ENCODE data around the gene ADAMTS8. TPM values are rescaled to one million over a fixed set of nuclear protein-coding genes. Genes with fewer than 3 reads are reported as not detected.

ADAMTS8 gene
- 2.5 TPM for total RNA-seq

GRCh38 chr11:130428316-130429119, at the start of gene ADAMTS8:
TSS of gene ADAMTS8 (minus strand) at chr11:130428609. CDS start at chr11:130428286, 323 bp downstream.

GRCh38 chr11:130448416-130449309, 20.3 kb upstream of the ADAMTS8 start, which contains the start of gene ADAMTS15:
TSS of gene ADAMTS15 (plus strand) at chr11:130448645. CDS start at chr11:130448974, 329 bp downstream.

Other genes starting within 250 kb of the ADAMTS8 start
- 88.1 TPM for gene ZBTB44, start 113.7 kb downstream of the ADAMTS8 start, total RNA-seq
- 6.2 TPM for gene ADAMTS15, start 20.0 kb upstream of the ADAMTS8 start, total RNA-seq

Measured in diencephalon (tissue), 1 donor.